ENCODE data around the gene BCL2.

The BCL2 gene

DNA sequence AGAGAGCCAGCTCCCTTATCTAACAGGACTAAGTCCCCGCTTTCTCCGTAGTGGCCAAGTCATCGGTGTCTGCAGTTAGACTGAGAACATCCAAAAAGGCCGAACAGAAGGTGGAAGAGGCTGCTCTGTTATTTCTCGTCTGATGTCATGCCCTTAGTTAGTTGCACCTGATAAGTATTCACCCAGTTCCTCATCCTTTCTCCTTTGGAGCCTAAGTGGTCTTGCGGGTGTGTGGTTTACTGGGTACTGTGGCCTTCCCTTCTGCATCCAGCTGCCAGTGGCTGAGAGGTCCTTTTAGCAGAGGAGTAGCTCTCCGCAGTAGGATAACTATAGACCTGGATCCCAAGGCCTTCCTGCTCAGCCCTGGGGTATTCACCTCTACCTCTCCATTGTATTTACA lies 211.6 kb downstream of the BCL2 start:
- no peak overlapping the region for H3K27ac ChIP-seq (ENCODE audit: insufficient read depth, low read length, poor library complexity, severe bottlenecking)
- DNase-seq: no peak
- H3K9me3 ChIP-seq (ENCODE audit: control insufficient read depth, low read length): peaks cover 4% of the 10 kb centered on the region
- no peaks in the 10 kb centered on the region for H3K4me1 ChIP-seq (ENCODE audit: control insufficient read depth, insufficient read depth, low read length, poor library complexity, severe bottlenecking)
- H3K27me3 ChIP-seq (replicated peaks; ENCODE audit: control insufficient read depth, insufficient read depth, low read length, poor library complexity, severe bottlenecking): no peaks in the 10 kb centered on the region
- H3K36me3 ChIP-seq (ENCODE audit: control insufficient read depth, insufficient read depth, low read length): no peaks in the 10 kb centered on the region
- H3K4me3 ChIP-seq (ENCODE audit: insufficient read depth, low read depth, low read length, poor library complexity, severe bottlenecking): no peak overlapping the region

DNA sequence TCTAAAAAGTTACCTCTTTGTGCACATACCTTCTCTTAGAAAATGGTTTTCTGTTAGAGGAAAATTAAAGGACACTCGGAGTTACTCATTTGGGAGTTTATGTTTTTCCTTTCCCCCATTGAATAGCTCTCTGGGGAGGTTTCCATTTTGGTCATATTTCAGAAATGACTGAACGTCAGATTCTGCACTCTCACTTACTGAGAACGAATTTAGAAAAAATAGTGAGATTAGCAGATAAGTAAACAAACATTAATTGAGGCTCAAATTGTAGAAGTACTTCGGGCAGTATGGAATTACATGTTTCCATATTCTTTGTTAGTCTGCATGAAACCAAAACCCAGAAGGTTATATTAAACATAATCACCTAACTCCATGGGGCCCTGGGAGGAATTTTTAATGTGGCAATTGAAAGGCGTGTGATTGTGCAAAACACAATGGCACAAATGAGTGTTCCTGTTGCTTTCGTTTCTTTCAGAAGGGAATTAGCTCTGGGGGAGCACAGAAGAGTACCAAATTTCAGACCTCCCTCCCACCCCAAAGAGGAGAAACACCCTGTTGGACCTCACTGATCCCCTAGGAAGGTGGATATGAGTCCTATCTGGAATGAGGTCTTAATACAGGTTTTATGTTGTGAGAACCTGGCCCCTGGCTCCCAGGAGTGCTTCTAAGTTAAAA lies 212.3 kb downstream of the BCL2 start:
- Histone ChIP-seq H3K27me3 (replicated peaks; ENCODE audit: control insufficient read depth, insufficient read depth, low read length, poor library complexity, severe bottlenecking) (no peaks in the 10 kb centered on the region), H3K9me3 (ENCODE audit: control insufficient read depth, low read length) (peaks cover 3% of the 10 kb centered on the region), H3K4me1 (ENCODE audit: control insufficient read depth, insufficient read depth, low read length, poor library complexity, severe bottlenecking) (no peaks in the 10 kb centered on the region), H3K36me3 (ENCODE audit: control insufficient read depth, insufficient read depth, low read length) (no peaks in the 10 kb centered on the region), H3K27ac (ENCODE audit: insufficient read depth, low read length, poor library complexity, severe bottlenecking) (no peak overlapping the region), H3K4me3 (ENCODE audit: insufficient read depth, low read depth, low read length, poor library complexity, severe bottlenecking) (no peak overlapping the region)
- no peak for DNase-seq

DNA sequence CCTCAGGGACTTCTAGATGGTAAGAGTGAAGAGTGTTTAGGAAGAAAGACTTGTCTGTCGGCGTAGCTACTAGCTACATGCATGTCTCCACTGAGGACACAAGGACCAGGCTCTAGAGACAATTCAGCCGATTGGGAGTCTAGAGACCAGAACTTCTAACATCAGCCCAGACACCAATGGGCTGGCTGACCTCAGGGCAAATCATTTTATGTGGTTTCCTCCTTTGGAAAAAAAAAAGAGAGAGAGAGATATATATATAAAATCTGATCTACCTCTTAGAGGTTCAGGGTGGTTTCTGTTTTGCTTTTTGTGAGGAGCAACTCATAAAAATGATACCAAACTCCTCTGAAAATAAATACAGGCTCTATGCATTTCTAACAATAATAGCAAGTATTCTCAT lies 212.8 kb downstream of the BCL2 start:
- H3K4me3 ChIP-seq (ENCODE audit: insufficient read depth, low read depth, low read length, poor library complexity, severe bottlenecking): no peak overlapping the region
- no peak for DNase-seq
- no peaks in the 10 kb centered on the region for H3K27me3 ChIP-seq (replicated peaks; ENCODE audit: control insufficient read depth, insufficient read depth, low read length, poor library complexity, severe bottlenecking)
- H3K36me3 ChIP-seq (ENCODE audit: control insufficient read depth, insufficient read depth, low read length): no peaks in the 10 kb centered on the region
- no peaks in the 10 kb centered on the region for H3K4me1 ChIP-seq (ENCODE audit: control insufficient read depth, insufficient read depth, low read length, poor library complexity, severe bottlenecking)
- no peak overlapping the region for H3K27ac ChIP-seq (ENCODE audit: insufficient read depth, low read length, poor library complexity, severe bottlenecking)
- no peaks in the 10 kb centered on the region for H3K9me3 ChIP-seq (ENCODE audit: control insufficient read depth, low read length)

DNA sequence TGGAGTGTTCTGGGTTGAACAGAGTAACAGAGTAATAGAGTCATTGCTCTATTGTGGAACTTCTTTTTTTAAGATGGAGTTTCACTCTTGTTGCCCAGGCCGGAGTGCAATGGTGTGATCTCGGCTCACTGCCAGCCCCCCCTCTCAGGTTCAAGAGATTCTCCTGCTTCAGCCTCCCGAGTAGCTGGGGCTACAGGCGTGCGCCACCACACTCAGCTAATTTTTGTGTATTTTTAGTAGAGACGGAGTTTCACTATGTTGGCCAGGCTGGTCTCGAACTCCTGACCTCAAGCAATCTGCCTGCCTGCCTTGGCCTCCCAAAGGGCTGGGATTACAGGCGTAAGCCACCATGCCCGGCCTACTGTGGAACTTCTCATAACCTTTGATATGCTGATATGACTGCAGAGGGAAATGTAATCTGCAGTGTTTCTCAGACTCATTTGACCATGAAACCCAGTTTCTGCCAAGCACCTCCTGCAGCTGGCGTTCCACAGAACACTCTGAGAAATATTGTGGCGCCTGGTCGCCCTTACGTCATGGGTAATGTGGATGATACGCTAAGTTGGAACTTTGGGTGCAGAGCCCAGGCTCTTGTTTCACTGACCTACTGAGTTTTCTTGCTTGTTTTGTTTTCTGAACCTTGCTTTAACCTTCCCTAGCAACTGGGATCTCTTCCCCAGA lies 213.8 kb downstream of the BCL2 start:
- Histone ChIP-seq H3K4me3 (ENCODE audit: insufficient read depth, low read depth, low read length, poor library complexity, severe bottlenecking) (no peak overlapping the region), H3K36me3 (ENCODE audit: control insufficient read depth, insufficient read depth, low read length) (no peaks in the 10 kb centered on the region), H3K9me3 (ENCODE audit: control insufficient read depth, low read length) (no peaks in the 10 kb centered on the region), H3K27me3 (replicated peaks; ENCODE audit: control insufficient read depth, insufficient read depth, low read length, poor library complexity, severe bottlenecking) (no peaks in the 10 kb centered on the region), H3K27ac (ENCODE audit: insufficient read depth, low read length, poor library complexity, severe bottlenecking) (no peak overlapping the region), H3K4me1 (ENCODE audit: control insufficient read depth, insufficient read depth, low read length, poor library complexity, severe bottlenecking) (no peaks in the 10 kb centered on the region)
- no peak for DNase-seq

DNA sequence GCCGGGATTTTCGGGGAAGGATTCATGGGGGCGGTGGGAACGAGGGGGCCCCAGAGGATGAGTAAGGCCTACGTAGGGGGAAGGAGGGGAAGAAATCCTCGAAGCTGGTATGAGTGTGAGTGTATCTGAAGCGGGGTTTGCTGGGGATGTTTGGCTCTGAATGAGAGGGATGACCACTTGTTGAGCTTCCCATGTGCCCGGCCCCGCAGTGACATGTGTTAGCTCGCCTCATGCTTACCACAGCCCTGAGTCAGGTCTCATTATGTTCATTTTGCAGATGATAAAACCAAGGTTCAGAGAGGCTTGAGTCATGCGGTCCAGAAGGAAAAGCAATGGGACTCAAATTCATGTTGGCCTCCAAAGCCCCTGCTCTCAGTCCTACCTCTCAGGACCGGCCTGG lies 214.7 kb downstream of the BCL2 start:
- H3K9me3 ChIP-seq (ENCODE audit: control insufficient read depth, low read length): no peaks in the 10 kb centered on the region
- no peaks in the 10 kb centered on the region for H3K36me3 ChIP-seq (ENCODE audit: control insufficient read depth, insufficient read depth, low read length)
- H3K27ac ChIP-seq (ENCODE audit: insufficient read depth, low read length, poor library complexity, severe bottlenecking): no peak overlapping the region
- DNase-seq: no peak
- H3K27me3 ChIP-seq (replicated peaks; ENCODE audit: control insufficient read depth, insufficient read depth, low read length, poor library complexity, severe bottlenecking): no peaks in the 10 kb centered on the region
- H3K4me1 ChIP-seq (ENCODE audit: control insufficient read depth, insufficient read depth, low read length, poor library complexity, severe bottlenecking): peaks cover 2% of the 10 kb centered on the region
- no peak overlapping the region for H3K4me3 ChIP-seq (ENCODE audit: insufficient read depth, low read depth, low read length, poor library complexity, severe bottlenecking)

DNA sequence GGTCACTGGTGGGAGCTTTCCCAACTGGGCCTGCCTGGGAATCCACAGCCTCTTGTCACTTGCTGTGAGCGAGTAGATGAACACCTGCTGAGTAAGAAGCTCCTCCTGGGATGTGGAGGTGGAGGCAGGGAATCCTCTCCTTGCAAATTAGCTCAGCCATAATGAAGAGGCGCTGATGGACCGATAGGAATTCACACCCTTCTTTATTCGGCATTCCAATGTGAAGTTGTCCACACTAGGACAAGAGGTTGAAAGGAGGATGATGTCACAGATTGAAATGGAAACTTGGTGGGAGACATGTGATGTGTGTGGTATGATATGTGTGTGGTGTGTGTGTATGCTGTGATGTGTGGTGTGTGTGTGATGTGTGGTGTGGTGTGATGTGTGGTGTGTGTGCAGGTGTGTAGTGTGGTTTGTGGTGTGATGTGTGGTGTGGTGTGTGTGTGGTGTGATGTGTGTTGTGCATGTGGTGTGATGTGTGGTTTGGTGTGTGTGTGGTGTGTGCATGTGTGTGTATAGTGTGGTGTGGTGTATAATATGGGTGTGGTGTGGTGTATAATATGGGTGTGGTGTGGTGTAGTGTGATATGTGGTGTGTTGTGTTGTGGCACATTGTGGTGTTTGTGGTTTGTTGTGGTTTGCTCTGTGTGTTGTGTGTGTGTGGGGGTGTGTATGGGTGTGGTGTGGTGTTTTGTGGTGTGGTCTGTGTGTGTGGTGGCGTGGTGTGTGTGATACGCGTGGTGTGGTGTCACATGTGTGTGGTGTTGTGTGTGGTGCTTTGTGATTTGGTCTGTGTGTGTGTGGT lies 216.4 kb downstream of the BCL2 start:
- Histone ChIP-seq H3K36me3 (ENCODE audit: control insufficient read depth, insufficient read depth, low read length) (no peaks in the 10 kb centered on the region), H3K9me3 (ENCODE audit: control insufficient read depth, low read length) (no peaks in the 10 kb centered on the region), H3K4me1 (ENCODE audit: control insufficient read depth, insufficient read depth, low read length, poor library complexity, severe bottlenecking) (peaks cover 18% of the 10 kb centered on the region), H3K4me3 (ENCODE audit: insufficient read depth, low read depth, low read length, poor library complexity, severe bottlenecking) (no peak overlapping the region), H3K27ac (ENCODE audit: insufficient read depth, low read length, poor library complexity, severe bottlenecking) (no peak overlapping the region), H3K27me3 (replicated peaks; ENCODE audit: control insufficient read depth, insufficient read depth, low read length, poor library complexity, severe bottlenecking) (no peaks in the 10 kb centered on the region)
- DNase-seq: no peak

DNA sequence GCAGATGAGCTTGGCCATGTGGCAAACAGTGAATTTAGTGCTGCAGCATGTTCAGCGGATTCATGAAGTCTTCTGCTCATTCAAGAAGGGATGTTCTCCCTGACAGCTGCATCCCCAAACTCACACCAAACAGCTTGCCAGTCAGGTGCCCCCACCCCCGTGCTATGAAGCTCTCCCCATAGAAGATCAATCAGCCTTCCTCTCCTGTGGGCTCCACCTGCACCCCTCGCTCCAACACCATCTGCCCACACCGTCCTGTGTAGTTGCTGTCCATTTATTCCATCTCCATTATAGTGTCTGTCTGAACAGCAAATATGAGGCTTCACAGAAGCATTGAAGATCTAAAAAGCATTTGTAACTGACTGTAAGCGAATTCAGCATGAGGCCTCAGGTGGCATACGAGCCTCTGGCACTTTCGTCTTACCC lies 218.9 kb downstream of the BCL2 start:
- Histone ChIP-seq H3K9me3 (ENCODE audit: control insufficient read depth, low read length) (no peaks in the 10 kb centered on the region), H3K36me3 (ENCODE audit: control insufficient read depth, insufficient read depth, low read length) (no peaks in the 10 kb centered on the region), H3K4me3 (ENCODE audit: insufficient read depth, low read depth, low read length, poor library complexity, severe bottlenecking) (no peak overlapping the region), H3K27me3 (replicated peaks; ENCODE audit: control insufficient read depth, insufficient read depth, low read length, poor library complexity, severe bottlenecking) (no peaks in the 10 kb centered on the region), H3K4me1 (ENCODE audit: control insufficient read depth, insufficient read depth, low read length, poor library complexity, severe bottlenecking) (peaks cover 20% of the 10 kb centered on the region), H3K27ac (ENCODE audit: insufficient read depth, low read length, poor library complexity, severe bottlenecking) (no peak overlapping the region)
- no peak for DNase-seq

DNA sequence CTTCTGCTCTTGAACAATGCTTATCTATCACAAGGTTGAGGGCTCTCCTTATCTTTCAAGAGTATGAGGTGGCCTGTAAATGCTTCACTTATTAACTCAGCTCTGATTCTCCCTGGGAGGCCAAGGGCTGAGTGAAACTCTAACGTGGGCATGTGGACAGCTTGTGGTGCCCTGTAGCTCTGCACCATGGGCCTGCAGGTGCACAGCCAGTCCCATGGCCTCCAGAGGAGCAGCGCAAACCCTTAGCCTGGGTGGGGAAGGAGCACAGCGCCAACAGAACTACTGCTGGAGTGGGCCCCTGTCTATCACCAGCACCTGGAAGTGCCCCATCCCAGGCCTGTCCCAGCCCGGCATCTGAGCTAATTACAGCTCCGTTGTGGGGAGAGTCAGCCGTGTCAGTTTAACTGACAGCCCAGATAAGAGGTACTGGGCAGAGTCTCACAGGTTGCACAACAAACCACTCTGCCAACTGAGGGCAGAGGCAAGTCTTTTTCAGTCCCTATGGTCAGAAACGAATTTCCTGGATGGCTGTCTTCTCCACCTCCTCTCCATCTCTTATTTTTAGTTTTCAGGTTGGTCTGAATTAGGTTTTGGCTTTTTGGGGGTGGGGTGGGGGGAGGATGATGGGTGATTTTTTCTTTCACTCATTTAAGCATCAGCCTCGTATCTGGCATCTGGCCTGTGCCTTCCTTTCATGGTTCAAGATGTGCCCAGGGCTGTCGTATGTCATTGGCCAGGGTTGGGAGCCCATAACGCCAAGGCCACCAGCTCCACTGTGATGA lies 219.5 kb downstream of the BCL2 start:
- no peak overlapping the region for H3K27ac ChIP-seq (ENCODE audit: insufficient read depth, low read length, poor library complexity, severe bottlenecking)
- no peak for DNase-seq
- no peaks in the 10 kb centered on the region for H3K9me3 ChIP-seq (ENCODE audit: control insufficient read depth, low read length)
- no peaks in the 10 kb centered on the region for H3K36me3 ChIP-seq (ENCODE audit: control insufficient read depth, insufficient read depth, low read length)
- H3K4me3 ChIP-seq (ENCODE audit: insufficient read depth, low read depth, low read length, poor library complexity, severe bottlenecking): no peak overlapping the region
- peaks cover 20% of the 10 kb centered on the region for H3K4me1 ChIP-seq (ENCODE audit: control insufficient read depth, insufficient read depth, low read length, poor library complexity, severe bottlenecking)
- no peaks in the 10 kb centered on the region for H3K27me3 ChIP-seq (replicated peaks; ENCODE audit: control insufficient read depth, insufficient read depth, low read length, poor library complexity, severe bottlenecking)

DNA sequence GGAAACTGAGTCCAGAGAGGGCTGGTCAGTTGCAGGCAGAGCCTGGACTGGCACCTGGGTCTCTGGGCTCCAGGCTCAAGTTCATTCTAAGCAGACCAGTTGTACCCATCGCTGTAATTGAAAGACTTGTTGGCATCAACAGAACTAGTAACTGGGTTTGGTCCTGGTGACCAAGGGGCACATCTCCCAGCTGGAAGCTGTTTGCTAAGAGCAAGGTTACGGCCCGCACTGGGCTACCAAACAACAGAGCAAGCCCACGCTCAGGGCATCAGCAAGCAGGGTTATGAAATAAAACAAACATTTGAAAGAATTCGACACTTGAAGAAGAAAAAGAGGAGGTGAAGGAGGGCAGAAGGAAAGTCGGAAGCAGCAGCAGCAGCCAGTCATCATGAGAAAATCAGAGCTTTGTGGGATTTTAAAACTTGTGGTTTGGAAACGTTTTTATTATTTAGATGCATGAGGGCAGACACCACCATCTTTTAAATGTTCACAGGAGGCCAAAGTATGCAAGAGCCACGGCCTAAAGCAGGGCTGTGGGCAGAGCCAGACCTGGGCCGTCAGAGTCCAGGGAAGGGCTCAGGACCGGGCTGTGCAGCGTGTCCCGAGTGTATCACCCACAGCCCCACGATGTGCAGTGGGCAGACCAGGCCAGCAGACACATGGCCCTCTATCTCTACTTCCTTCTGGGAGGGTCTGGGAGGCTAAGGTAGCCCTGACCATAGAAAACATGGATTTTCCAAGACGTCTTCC lies 220.3 kb downstream of the BCL2 start:
- Histone ChIP-seq H3K4me1 (ENCODE audit: control insufficient read depth, insufficient read depth, low read length, poor library complexity, severe bottlenecking) (peaks cover 20% of the 10 kb centered on the region), H3K9me3 (ENCODE audit: control insufficient read depth, low read length) (no peaks in the 10 kb centered on the region), H3K4me3 (ENCODE audit: insufficient read depth, low read depth, low read length, poor library complexity, severe bottlenecking) (no peak overlapping the region), H3K36me3 (ENCODE audit: control insufficient read depth, insufficient read depth, low read length) (no peaks in the 10 kb centered on the region), H3K27ac (ENCODE audit: insufficient read depth, low read length, poor library complexity, severe bottlenecking) (no peak overlapping the region), H3K27me3 (replicated peaks; ENCODE audit: control insufficient read depth, insufficient read depth, low read length, poor library complexity, severe bottlenecking) (no peaks in the 10 kb centered on the region)
- no peak for DNase-seq

All from effector memory CD4-positive, alpha-beta T cell (primary cell).